ENCODE measurements around the gene LCN12. TPM values are rescaled to one million over a fixed set of nuclear protein-coding genes. Genes with fewer than 3 reads are reported as not detected.
A peak's percentile ranks its signal among the peaks of the same experiment; 100 is the strongest.

Gene LCN12
- polyA plus RNA-seq, 4 donors = 2.2 to 88.7 (median 3.4) TPM; not detected in 1

GRCh38 chr9:136922540-136922939, 29.5 kb upstream of the LCN12 start:
- no peaks in the 10 kb centered on the region for H3K4me1 ChIP-seq (ENCODE audit: control insufficient read depth in 3 of 3, insufficient read depth in 2 of 3, low read depth in 1 of 3, low read length in 2 of 3)
- H3K27ac ChIP-seq (ENCODE audit: low read depth in 1 of 3, low read length in 2 of 3) = no peak overlapping the region
- no peaks in the 10 kb centered on the region for H3K27me3 ChIP-seq (ENCODE audit: control insufficient read depth in 3 of 3, insufficient read depth in 3 of 3, low read length in 3 of 3)
- no peak overlapping the region for H3K4me3 ChIP-seq (ENCODE audit: low read depth in 1 of 3, low read length in 3 of 3)
- DNase-seq (no peak), FAIRE-seq (no peak)
- peaks cover 13 to 88% (median 14%) of the 10 kb centered on the region in 3 donors for H3K36me3 ChIP-seq (ENCODE audit: control insufficient read depth in 3 of 3, insufficient read depth in 2 of 3, low read depth in 1 of 3, low read length in 3 of 3)
- no peaks in the 10 kb centered on the region for H3K9me3 ChIP-seq (ENCODE audit: control insufficient read depth in 2 of 2, insufficient read depth in 1 of 2, low read depth in 1 of 2, low read length in 1 of 2)
- 92 to 95% (median 94%) methylated on average over 16 to 19 of the region's 19 CpGs for WGBS, 3 donors

- Histone ChIP-seq H3K36me3 (ENCODE audit: control insufficient read depth in 3 of 3, insufficient read depth in 2 of 3, low read depth in 1 of 3, low read length in 3 of 3) (peaks cover 13 to 85% (median 14%) of the 10 kb centered on the region in 3 donors), H3K4me3 (ENCODE audit: low read depth in 1 of 3, low read length in 3 of 3) (no peak overlapping the region), H3K4me1 (ENCODE audit: control insufficient read depth in 3 of 3, insufficient read depth in 2 of 3, low read depth in 1 of 3, low read length in 2 of 3) (no peaks in the 10 kb centered on the region), H3K9me3 (ENCODE audit: control insufficient read depth in 2 of 2, insufficient read depth in 1 of 2, low read depth in 1 of 2, low read length in 1 of 2) (no peaks in the 10 kb centered on the region), H3K27me3 (ENCODE audit: control insufficient read depth in 3 of 3, insufficient read depth in 3 of 3, low read length in 3 of 3) (no peaks in the 10 kb centered on the region), H3K27ac (ENCODE audit: low read depth in 1 of 3, low read length in 2 of 3) (no peak overlapping the region)
- DNase-seq (no peak), FAIRE-seq (no peak)
- WGBS, 3 donors = 95 to 97% (median 96%) methylated on average over 19 of the region's 19 CpGs
Observed at GRCh38 chr9:136923881-136924280, 28.2 kb upstream of the LCN12 start.

- H3K36me3 ChIP-seq (ENCODE audit: control insufficient read depth in 3 of 3, insufficient read depth in 2 of 3, low read depth in 1 of 3, low read length in 3 of 3) = peaks cover 9 to 78% (median 11%) of the 10 kb centered on the region in 3 donors
- WGBS, 3 donors = 81 to 89% (median 87%) methylated on average over 31 to 33 of the region's 33 CpGs
Observed at GRCh38 chr9:136925414-136926153, 26.5 kb upstream of the LCN12 start.

GRCh38 chr9:136926154-136926704, 25.8 kb upstream of the LCN12 start:
- DNase-seq (no peak), FAIRE-seq (no peak)
- Histone ChIP-seq H3K9me3 (ENCODE audit: control insufficient read depth in 2 of 2, insufficient read depth in 1 of 2, low read depth in 1 of 2, low read length in 1 of 2) (no peaks in the 10 kb centered on the region), H3K27me3 (ENCODE audit: control insufficient read depth in 3 of 3, insufficient read depth in 3 of 3, low read length in 3 of 3) (no peaks in the 10 kb centered on the region), H3K27ac (ENCODE audit: low read depth in 1 of 3, low read length in 2 of 3) (no peak overlapping the region), H3K4me1 (ENCODE audit: control insufficient read depth in 3 of 3, insufficient read depth in 2 of 3, low read depth in 1 of 3, low read length in 2 of 3) (no peaks in the 10 kb centered on the region), H3K4me3 (ENCODE audit: low read depth in 1 of 3, low read length in 3 of 3) (no peak overlapping the region), H3K36me3 (ENCODE audit: control insufficient read depth in 3 of 3, insufficient read depth in 2 of 3, low read depth in 1 of 3, low read length in 3 of 3) (peaks cover 7 to 72% (median 7%) of the 10 kb centered on the region in 3 donors)
- 83 to 88% (median 85%) methylated on average over 9 of the region's 9 CpGs for WGBS, 3 donors

More at GRCh38 chr9:136925414-136926153, 26.5 kb upstream of the LCN12 start:
- no peak for FAIRE-seq
- Histone ChIP-seq H3K4me1 (ENCODE audit: control insufficient read depth in 3 of 3, insufficient read depth in 2 of 3, low read depth in 1 of 3, low read length in 2 of 3) (no peaks in the 10 kb centered on the region), H3K27ac (ENCODE audit: low read depth in 1 of 3, low read length in 2 of 3) (no peak overlapping the region), H3K4me3 (ENCODE audit: low read depth in 1 of 3, low read length in 3 of 3) (no peak overlapping the region), H3K9me3 (ENCODE audit: control insufficient read depth in 2 of 2, insufficient read depth in 1 of 2, low read depth in 1 of 2, low read length in 1 of 2) (no peaks in the 10 kb centered on the region), H3K27me3 (ENCODE audit: control insufficient read depth in 3 of 3, insufficient read depth in 3 of 3, low read length in 3 of 3) (no peaks in the 10 kb centered on the region)
- no peak for DNase-seq

- Histone ChIP-seq H3K4me1 (ENCODE audit: control insufficient read depth in 3 of 3, insufficient read depth in 2 of 3, low read depth in 1 of 3, low read length in 2 of 3) (no peaks in the 10 kb centered on the region), H3K27me3 (ENCODE audit: control insufficient read depth in 3 of 3, insufficient read depth in 3 of 3, low read length in 3 of 3) (no peaks in the 10 kb centered on the region), H3K36me3 (ENCODE audit: control insufficient read depth in 3 of 3, insufficient read depth in 2 of 3, low read depth in 1 of 3, low read length in 3 of 3) (peaks cover 5 to 67% (median 6%) of the 10 kb centered on the region in 3 donors), H3K9me3 (ENCODE audit: control insufficient read depth in 2 of 2, insufficient read depth in 1 of 2, low read depth in 1 of 2, low read length in 1 of 2) (no peaks in the 10 kb centered on the region), H3K27ac (ENCODE audit: low read depth in 1 of 3, low read length in 2 of 3) (no peak overlapping the region), H3K4me3 (ENCODE audit: low read depth in 1 of 3, low read length in 3 of 3) (no peak overlapping the region)
- 94 to 97% (median 95%) methylated on average over 13 of the region's 13 CpGs for WGBS, 3 donors
- DNase-seq (no peak), FAIRE-seq (no peak)
Observed at GRCh38 chr9:136926749-136927148, 25.3 kb upstream of the LCN12 start.

GRCh38 chr9:136927343-136928271, 24.5 kb upstream of the LCN12 start:
- Histone ChIP-seq H3K4me1 (ENCODE audit: control insufficient read depth in 3 of 3, insufficient read depth in 2 of 3, low read depth in 1 of 3, low read length in 2 of 3) (no peaks in the 10 kb centered on the region), H3K27ac (ENCODE audit: low read depth in 1 of 3, low read length in 2 of 3) (no peak overlapping the region), H3K4me3 (ENCODE audit: low read depth in 1 of 3, low read length in 3 of 3) (no peak overlapping the region), H3K36me3 (ENCODE audit: control insufficient read depth in 3 of 3, insufficient read depth in 2 of 3, low read depth in 1 of 3, low read length in 3 of 3) (peaks cover 5 to 59% (median 6%) of the 10 kb centered on the region in 3 donors), H3K27me3 (ENCODE audit: control insufficient read depth in 3 of 3, insufficient read depth in 3 of 3, low read length in 3 of 3) (no peaks in the 10 kb centered on the region), H3K9me3 (ENCODE audit: control insufficient read depth in 2 of 2, insufficient read depth in 1 of 2, low read depth in 1 of 2, low read length in 1 of 2) (no peaks in the 10 kb centered on the region)
- FAIRE-seq (no peak), DNase-seq (no peak)
- 78 to 88% (median 88%) methylated on average over 23 of the region's 23 CpGs for WGBS, 3 donors

- FAIRE-seq (no peak), DNase-seq (no peak)
- H3K36me3 ChIP-seq (ENCODE audit: control insufficient read depth in 3 of 3, insufficient read depth in 2 of 3, low read depth in 1 of 3, low read length in 3 of 3) = peaks cover 5 to 52% (median 5%) of the 10 kb centered on the region in 3 donors
- H3K27ac ChIP-seq (ENCODE audit: low read depth in 1 of 3, low read length in 2 of 3) = peak overlapping the region in 1 of 3 donors; percentile 6
- WGBS, 3 donors = 73 to 80% (median 78%) methylated on average over 8 to 9 of the region's 9 CpGs
- H3K4me3 ChIP-seq (ENCODE audit: low read depth in 1 of 3, low read length in 3 of 3) = no peak overlapping the region
- no peaks in the 10 kb centered on the region for H3K4me1 ChIP-seq (ENCODE audit: control insufficient read depth in 3 of 3, insufficient read depth in 2 of 3, low read depth in 1 of 3, low read length in 2 of 3)
- no peaks in the 10 kb centered on the region for H3K27me3 ChIP-seq (ENCODE audit: control insufficient read depth in 3 of 3, insufficient read depth in 3 of 3, low read length in 3 of 3)
- peaks cover 0 to 3% of the 10 kb centered on the region in 2 donors for H3K9me3 ChIP-seq (ENCODE audit: control insufficient read depth in 2 of 2, insufficient read depth in 1 of 2, low read depth in 1 of 2, low read length in 1 of 2)
Observed at GRCh38 chr9:136928591-136928990, 23.5 kb upstream of the LCN12 start.

- Histone ChIP-seq H3K4me3 (ENCODE audit: low read depth in 1 of 3, low read length in 3 of 3) (no peak overlapping the region), H3K27me3 (ENCODE audit: control insufficient read depth in 3 of 3, insufficient read depth in 3 of 3, low read length in 3 of 3) (no peaks in the 10 kb centered on the region), H3K9me3 (ENCODE audit: control insufficient read depth in 2 of 2, insufficient read depth in 1 of 2, low read depth in 1 of 2, low read length in 1 of 2) (peaks cover 0 to 3% of the 10 kb centered on the region in 2 donors), H3K27ac (ENCODE audit: low read depth in 1 of 3, low read length in 2 of 3) (no peak overlapping the region), H3K4me1 (ENCODE audit: control insufficient read depth in 3 of 3, insufficient read depth in 2 of 3, low read depth in 1 of 3, low read length in 2 of 3) (no peaks in the 10 kb centered on the region), H3K36me3 (ENCODE audit: control insufficient read depth in 3 of 3, insufficient read depth in 2 of 3, low read depth in 1 of 3, low read length in 3 of 3) (peaks cover under 1 to 49% (median 5%) of the 10 kb centered on the region in 3 donors)
- FAIRE-seq (no peak), DNase-seq (no peak)
- WGBS, 3 donors = 95 to 97% (median 96%) methylated on average over 4 of the region's 4 CpGs
Observed at GRCh38 chr9:136930014-136930413, 22.1 kb upstream of the LCN12 start.

All from small intestine (tissue), 7 donors.